IMR-90 (cell line): Measurements from ENCODE around the gene DGKD. TPM values are rescaled to one million over a fixed set of nuclear protein-coding genes. Genes with fewer than 3 reads are reported as not detected.

Experiments
- ATAC-seq: fragments of 200-7000 bp; cut with Tn5 transposase; 2 replicates; pipeline ENCODE4 v1.9.1; 2020; ENCODE audit warnings: low read depth, mild to moderate bottlenecking, moderate library complexity
- BruUV-seq: library from RNA; stranded (reverse); fragments of 400-500 nt; replicated peaks from 2 replicates; lab custom pipeline; 2021; lab: Mats Ljungman, UMichigan
- CTCF ChIA-PET: fragments of 300-600 bp; formaldehyde crosslinking; extraction: SDS; loops from one replicate; lab custom pipeline; 2021; ENCODE audit warnings: antibody characterized with exemption; lab: Yijun Ruan, JAX
- POLR2A ChIA-PET: fragments of 300-600 bp; sonication (Branson Sonifier 250); formaldehyde crosslinking; loops from one replicate; lab custom pipeline; 2022; ENCODE audit warnings: antibody characterized with exemption; ENCODE audit not compliant: unreplicated experiment; lab: Charles Lee
- DNase-seq: peaks from one replicate; pipeline ENCODE4 v3.0.0; 2013
- H2AFZ ChIP-seq: replicated peaks from 2 replicates; pipeline ENCODE3; 2013; ENCODE audit warnings: low read length, mild to moderate bottlenecking; ENCODE audit not compliant: poor library complexity
- H2AK5ac ChIP-seq: 2 replicates; pipeline ENCODE4 v1.6.1; 2013; ENCODE audit warnings: low read depth, low read length, inconsistent platforms
- H2AK9ac ChIP-seq: replicated peaks from 2 replicates; pipeline ENCODE3; 2013; ENCODE audit warnings: mild to moderate bottlenecking, low read depth, low read length, moderate library complexity; ENCODE audit not compliant: poor library complexity
- H2BK120ac ChIP-seq: 2 replicates; pipeline ENCODE4 v1.6.1; 2013; ENCODE audit warnings: low read depth, low read length, inconsistent platforms
- H2BK15ac ChIP-seq: 3 replicates; pipeline ENCODE4 v1.6.1; 2013; ENCODE audit warnings: low read depth, low read length, inconsistent platforms
- H2BK20ac ChIP-seq: 2 replicates; pipeline ENCODE4 v1.6.1; 2013; ENCODE audit warnings: low read depth, mild to moderate bottlenecking, inconsistent platforms, low read length, moderate library complexity
- H2BK5ac ChIP-seq: 2 replicates; pipeline ENCODE4 v1.6.1; 2013; ENCODE audit warnings: mild to moderate bottlenecking, low read depth, low read length, inconsistent platforms; ENCODE audit not compliant: poor library complexity, severe bottlenecking
- H3K14ac ChIP-seq: replicated peaks from 2 replicates; pipeline ENCODE4 v1.6.1; 2013; ENCODE audit warnings: low read depth, low read length, inconsistent platforms
- H3K18ac ChIP-seq: 2 replicates; pipeline ENCODE4 v1.6.1; 2013; ENCODE audit warnings: low read depth, low read length, control low read depth
- H3K23ac ChIP-seq: 2 replicates; pipeline ENCODE4 v1.6.1; 2013; ENCODE audit warnings: low read depth, low read length, inconsistent platforms
- H3K27ac ChIP-seq: 2 replicates; pipeline ENCODE4 v1.5.1; 2013; ENCODE audit warnings: mild to moderate bottlenecking, control low read depth, low read length; ENCODE audit not compliant: insufficient read depth
- H3K27me3 ChIP-seq: 2 replicates; pipeline ENCODE4 v1.6.1; 2013; ENCODE audit warnings: low read length; ENCODE audit not compliant: control insufficient read depth, insufficient read depth
- H3K36me3 ChIP-seq: 2 replicates; pipeline ENCODE4 v1.6.1; 2013; ENCODE audit warnings: low read length, mixed read lengths; ENCODE audit not compliant: control insufficient read depth, insufficient read depth
- H3K4ac ChIP-seq: 2 replicates; pipeline ENCODE4 v1.6.1; 2013; ENCODE audit warnings: low read depth, low read length, inconsistent platforms
- H3K4me1 ChIP-seq: 2 replicates; pipeline ENCODE4 v1.6.1; 2013; ENCODE audit warnings: low read length, mixed read lengths; ENCODE audit not compliant: control insufficient read depth, insufficient read depth
- H3K4me2 ChIP-seq: 2 replicates; pipeline ENCODE4 v1.6.1; 2013; ENCODE audit warnings: low read depth, mild to moderate bottlenecking, control low read depth, low read length, moderate library complexity
- H3K4me3 ChIP-seq: 2 replicates; pipeline ENCODE4 v1.5.1; 2013; ENCODE audit warnings: low read depth, mild to moderate bottlenecking, control low read depth, low read length, moderate library complexity; ENCODE audit not compliant: insufficient read depth
- H3K56ac ChIP-seq: 2 replicates; pipeline ENCODE4 v1.6.1; 2013; ENCODE audit warnings: low read length, inconsistent platforms; ENCODE audit not compliant: insufficient read depth; ENCODE audit errors: extremely low read depth
- H3K79me1 ChIP-seq, 2 experiments: 2 replicates each; pipeline ENCODE4 v1.6.1; 2013; ENCODE audit warnings: low read length in 2 of 2, inconsistent platforms in 1 of 2, low read depth in 1 of 2
- H3K9ac ChIP-seq: 2 replicates; pipeline ENCODE4 v1.6.1; 2013; ENCODE audit warnings: low read depth, low read length, control low read depth
- H3K9me1 ChIP-seq: 2 replicates; pipeline ENCODE4 v1.6.1; 2013; ENCODE audit warnings: low read length, inconsistent platforms; ENCODE audit not compliant: insufficient read depth
- H3K9me3 ChIP-seq: 2 replicates; pipeline ENCODE4 v1.6.1; 2013; ENCODE audit warnings: low read length; ENCODE audit not compliant: control insufficient read depth, insufficient read depth
- H4K20me1 ChIP-seq: 2 replicates; pipeline ENCODE4 v1.6.1; 2013; ENCODE audit warnings: low read length, inconsistent platforms; ENCODE audit not compliant: insufficient read depth
- H4K5ac ChIP-seq: 2 replicates; pipeline ENCODE4 v1.6.1; 2013; ENCODE audit warnings: mild to moderate bottlenecking, low read depth, low read length, control low read depth
- H4K8ac ChIP-seq, 2 experiments: 2 replicates each; pipeline ENCODE4 v1.6.1; 2013; ENCODE audit warnings: low read depth in 2 of 2, low read length in 2 of 2, control low read depth in 1 of 2, inconsistent platforms in 1 of 2
- H4K91ac ChIP-seq: 2 replicates; pipeline ENCODE4 v1.6.1; 2013; ENCODE audit warnings: low read depth, low read length, inconsistent platforms; ENCODE audit not compliant: insufficient read depth
- BHLHE40 ChIP-seq: fragments of 150-350 bp; IDR thresholded peaks from 2 replicates; pipeline ENCODE4 v1.6.1; 2016; ENCODE audit warnings: mild to moderate bottlenecking, low read depth, low read length
- CHD1 ChIP-seq: IDR thresholded peaks from 2 replicates; pipeline ENCODE4 v1.6.1; 2012; ENCODE audit warnings: low read depth, low read length, improper control_type of control experiment
- FOS ChIP-seq: fragments of 150-350 bp; IDR thresholded peaks from 2 replicates; pipeline ENCODE4 v1.6.1; 2016; ENCODE audit warnings: low read depth, low read length
- MAFK ChIP-seq: IDR thresholded peaks from 2 replicates; pipeline ENCODE4 v1.6.1; 2012; ENCODE audit warnings: low read depth, low read length, improper control_type of control experiment
- MAZ ChIP-seq: IDR thresholded peaks from 2 replicates; pipeline ENCODE4 v1.6.1; 2012; ENCODE audit warnings: low read depth, mild to moderate bottlenecking, low read length, improper control_type of control experiment, moderate library complexity, borderline replicate concordance
- MXI1 ChIP-seq: IDR thresholded peaks from 2 replicates; pipeline ENCODE4 v1.6.1; 2012; ENCODE audit warnings: low read depth, mild to moderate bottlenecking, low read length, moderate library complexity, borderline replicate concordance
- POLR2A ChIP-seq: IDR thresholded peaks from 2 replicates; pipeline ENCODE4 v1.6.1; 2012; ENCODE audit warnings: mild to moderate bottlenecking, low read depth, low read length
- RAD21 ChIP-seq: IDR thresholded peaks from 2 replicates; pipeline ENCODE4 v1.6.1; 2012; ENCODE audit warnings: low read length, improper control_type of control experiment
- RCOR1 ChIP-seq: IDR thresholded peaks from 2 replicates; pipeline ENCODE4 v1.6.1; 2012; ENCODE audit warnings: mild to moderate bottlenecking, low read length, improper control_type of control experiment; ENCODE audit not compliant: insufficient replicate concordance
- SMC3 ChIP-seq: fragments of 150-350 bp; IDR thresholded peaks from 2 replicates; pipeline ENCODE4 v1.6.1; 2016; ENCODE audit warnings: low read depth, mild to moderate bottlenecking, antibody characterized with exemption, low read length, moderate library complexity
- WGBS, 2 experiments: methylation state at CpG; one replicate each; pipeline versions ENCODE4 v1.1.5 to v1.1.7; 2013; ENCODE audit warnings: missing lambda C conversion rate in 2 of 2; ENCODE audit not compliant: insufficient read length in 1 of 2; ENCODE audit errors: extremely low coverage in 2 of 2; 5-methylcytosine and 5-hydroxymethylcytosine counted together
- dilution Hi-C: fragments of 300-500 bp; cut with HindIII; formaldehyde crosslinking; loops from one replicate; pipeline ENCODE4 v1.14.3; 2018; ENCODE audit warnings: low sequenced_read_pairs; ENCODE audit not compliant: unreplicated experiment
- in situ Hi-C: fragments of 300-500 bp; cut with MboI; formaldehyde crosslinking; loops from 3 replicates; pipeline ENCODE4 v1.14.3; 2019; ENCODE audit warnings: low sequenced_read_pairs, inconsistent platforms, mixed read lengths
- intact Hi-C: fragments of 100-400 bp; cut with micrococcal nuclease; formaldehyde crosslinking; loops from 2 replicates; pipeline ENCODE4 v1.10.0; 2022
- polyA plus RNA-seq, 3 experiments: library from polyadenylated mRNA; depleted of rRNA; stranded (reverse); fragments of >200 nt; gene quantifications; 2 replicates each; pipeline ENCODE4 v1.2.3, GENCODE V29; 2012; ENCODE audit warnings: low replicate concordance in 1 of 3
- total RNA-seq: library from RNA; depleted of rRNA; stranded (reverse); fragments of >200 nt; gene quantifications from 2 replicates; pipeline ENCODE4 v1.2.3, GENCODE V29; 2012
- TF ChIP-seq, protein P1 (sequence below): fragments of 150-350 bp; IDR thresholded peaks from 2 replicates; pipeline ENCODE4 v1.6.1; 2016; ENCODE audit warnings: low read depth, mild to moderate bottlenecking, low read length, moderate library complexity, borderline replicate concordance
- TF ChIP-seq, protein P2 (sequence below): fragments of 150-350 bp; IDR thresholded peaks from 2 replicates; pipeline ENCODE4 v1.6.1; 2017; ENCODE audit warnings: mild to moderate bottlenecking, antibody characterized with exemption, low read length, low read depth

The DGKD gene
- total and polyA plus RNA-seq, 2 of the 4 experiments (the other 2 are of a cell fraction): 6.5 to 10.1 TPM

GRCh38 chr2:233320470-233320869 lies 33.8 kb upstream of the DGKD start:
- Histone ChIP-seq H4K20me1 (no peaks in the 10 kb centered on the region), H2BK15ac (no peak overlapping the region), H2AFZ (no peak overlapping the region), H2BK5ac (no peak overlapping the region), H3K9me3 (no peaks in the 10 kb centered on the region), H3K4me1 (no peaks in the 10 kb centered on the region), H2BK120ac (no peak overlapping the region), H3K27ac (no peak overlapping the region), H3K36me3 (no peaks in the 10 kb centered on the region), H3K79me1 (no peaks in the 10 kb centered on the region), H4K8ac (no peak overlapping the region), H2AK5ac (no peak overlapping the region), H3K23ac (no peak overlapping the region), H3K9me1 (no peaks in the 10 kb centered on the region), H3K4me3 (no peak overlapping the region), H3K56ac (no peak overlapping the region), H3K4me2 (no peak overlapping the region), H3K4ac (no peak overlapping the region), H2BK20ac (no peak overlapping the region), H3K14ac (no peak overlapping the region), H4K5ac (no peak overlapping the region), H2AK9ac (no peak overlapping the region), H3K27me3 (peaks cover 22% of the 10 kb centered on the region), H4K91ac (no peak overlapping the region), H3K9ac (no peak overlapping the region), H3K18ac (no peak overlapping the region)
- intact Hi-C loops (no loop called here), dilution Hi-C loops (no loop called here), in situ Hi-C loops (no loop called here)
- ChIA-PET CTCF (no interaction called here), POLR2A (interaction anchor here (0.9 kb wide), 1 partner anchor 29 kb away, joined by 3 read pairs; no protein-coding TSS in a partner anchor)
- ATAC-seq: no peak
- BruUV-seq: no TSS peak
- DNase-seq: no peak
- WGBS, 2 experiments: 89% methylated on average over 10 of the region's 17 CpGs; no CpG with 5 or more reads in 1 of the 2 experiments
- TF ChIP-seq RCOR1: no peak
- TF ChIP-seq, protein P1, sequence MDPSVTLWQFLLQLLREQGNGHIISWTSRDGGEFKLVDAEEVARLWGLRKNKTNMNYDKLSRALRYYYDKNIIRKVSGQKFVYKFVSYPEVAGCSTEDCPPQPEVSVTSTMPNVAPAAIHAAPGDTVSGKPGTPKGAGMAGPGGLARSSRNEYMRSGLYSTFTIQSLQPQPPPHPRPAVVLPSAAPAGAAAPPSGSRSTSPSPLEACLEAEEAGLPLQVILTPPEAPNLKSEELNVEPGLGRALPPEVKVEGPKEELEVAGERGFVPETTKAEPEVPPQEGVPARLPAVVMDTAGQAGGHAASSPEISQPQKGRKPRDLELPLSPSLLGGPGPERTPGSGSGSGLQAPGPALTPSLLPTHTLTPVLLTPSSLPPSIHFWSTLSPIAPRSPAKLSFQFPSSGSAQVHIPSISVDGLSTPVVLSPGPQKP: no peak
- TF ChIP-seq RAD21: no peak
- no peak for TF ChIP-seq FOS
- TF ChIP-seq MAZ: no peak
- no peak for TF ChIP-seq CHD1
- TF ChIP-seq MXI1: no peak
- TF ChIP-seq SMC3: no peak
- TF ChIP-seq BHLHE40: no peak
- TF ChIP-seq, protein P2, sequence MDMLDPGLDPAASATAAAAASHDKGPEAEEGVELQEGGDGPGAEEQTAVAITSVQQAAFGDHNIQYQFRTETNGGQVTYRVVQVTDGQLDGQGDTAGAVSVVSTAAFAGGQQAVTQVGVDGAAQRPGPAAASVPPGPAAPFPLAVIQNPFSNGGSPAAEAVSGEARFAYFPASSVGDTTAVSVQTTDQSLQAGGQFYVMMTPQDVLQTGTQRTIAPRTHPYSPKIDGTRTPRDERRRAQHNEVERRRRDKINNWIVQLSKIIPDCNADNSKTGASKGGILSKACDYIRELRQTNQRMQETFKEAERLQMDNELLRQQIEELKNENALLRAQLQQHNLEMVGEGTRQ: no peak
- no peak for TF ChIP-seq POLR2A
- TF ChIP-seq MAFK: no peak
